ENCODE results near the gene ARL16. TPM values are rescaled to one million over a fixed set of nuclear protein-coding genes. Genes with fewer than 3 reads are reported as not detected.
A peak's percentile ranks its signal among the peaks of the same experiment; 100 is the strongest.

Gene ARL16
- total and polyA plus RNA-seq, 2 donors (not counting 3 experiments of a cell fraction or from before 2014, with no cell fraction given): 41.4 to 71.7 TPM

DNA sequence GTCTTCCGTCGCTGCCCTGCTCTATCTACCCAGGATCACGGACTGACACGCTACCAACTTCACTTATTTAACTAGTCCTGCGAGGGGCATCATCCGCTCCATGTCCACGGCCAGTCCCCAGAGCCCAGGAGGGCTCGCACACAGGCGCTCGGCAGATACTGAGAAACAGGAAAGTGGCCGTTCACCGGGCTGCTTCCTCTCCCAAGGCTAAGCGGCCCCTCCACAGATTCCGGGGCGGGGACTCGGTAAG lies 17.6 kb downstream of the ARL16 start:
- H3K27me3 ChIP-seq (ENCODE audit: control insufficient read depth in 2 of 2, insufficient read depth in 2 of 2, low read length in 2 of 2): no peaks in the 10 kb centered on the region
- DNase-seq (ENCODE audit: low read depth, low spot score) (no peak), FAIRE-seq (no peak)
- TF ChIP-seq JUN (IDR thresholded peaks at IDR 0.05; ENCODE audit: borderline replicate concordance, insufficient read depth, insufficient read length, low read depth): no peak
- no peak for TF ChIP-seq MYC (IDR thresholded peaks at IDR 0.05; ENCODE audit: low read depth, low read length)
- TF ChIP-seq POLR2A (IDR thresholded peaks at IDR 0.05; ENCODE audit: low read depth, low read length): no peak
- TF ChIP-seq MAX (IDR thresholded peaks at IDR 0.05; ENCODE audit: insufficient read depth, insufficient read length): no peak
- TF ChIP-seq, protein P1, sequence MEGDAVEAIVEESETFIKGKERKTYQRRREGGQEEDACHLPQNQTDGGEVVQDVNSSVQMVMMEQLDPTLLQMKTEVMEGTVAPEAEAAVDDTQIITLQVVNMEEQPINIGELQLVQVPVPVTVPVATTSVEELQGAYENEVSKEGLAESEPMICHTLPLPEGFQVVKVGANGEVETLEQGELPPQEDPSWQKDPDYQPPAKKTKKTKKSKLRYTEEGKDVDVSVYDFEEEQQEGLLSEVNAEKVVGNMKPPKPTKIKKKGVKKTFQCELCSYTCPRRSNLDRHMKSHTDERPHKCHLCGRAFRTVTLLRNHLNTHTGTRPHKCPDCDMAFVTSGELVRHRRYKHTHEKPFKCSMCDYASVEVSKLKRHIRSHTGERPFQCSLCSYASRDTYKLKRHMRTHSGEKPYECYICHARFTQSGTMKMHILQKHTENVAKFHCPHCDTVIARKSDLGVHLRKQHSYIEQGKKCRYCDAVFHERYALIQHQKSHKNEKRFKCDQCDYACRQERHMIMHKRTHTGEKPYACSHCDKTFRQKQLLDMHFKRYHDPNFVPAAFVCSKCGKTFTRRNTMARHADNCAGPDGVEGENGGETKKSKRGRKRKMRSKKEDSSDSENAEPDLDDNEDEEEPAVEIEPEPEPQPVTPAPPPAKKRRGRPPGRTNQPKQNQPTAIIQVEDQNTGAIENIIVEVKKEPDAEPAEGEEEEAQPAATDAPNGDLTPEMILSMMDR (IDR thresholded peaks at IDR 0.05; ENCODE audit: extremely low read depth in 1 of 2, insufficient read depth in 1 of 2, low read depth in 1 of 2, low read length in 2 of 2): no peak
- no peak for TF ChIP-seq FOS (IDR thresholded peaks at IDR 0.05; ENCODE audit: borderline replicate concordance, insufficient read depth, low read length)
- no peak for TF ChIP-seq POLR2AphosphoS5 (IDR thresholded peaks at IDR 0.05; ENCODE audit: insufficient read depth, low read depth, low read length)
- TF ChIP-seq EZH2 (IDR thresholded peaks at IDR 0.05; ENCODE audit: borderline replicate concordance, low read depth, low read length, severe bottlenecking): no peak
- TF ChIP-seq GATA2 (IDR thresholded peaks at IDR 0.05; ENCODE audit: insufficient read depth, insufficient read length, low read depth, low read length): no peak
- TSS peak; percentile 77 for BruUV-seq (replicated peaks)
- peak overlapping the region; percentile 72 for H3K4me2 ChIP-seq (ENCODE audit: insufficient read depth, low read length)
- H3K27ac ChIP-seq (ENCODE audit: insufficient read depth, low read depth, low read length): peak overlapping the region; percentile 36
- dilution Hi-C loops (cut with MboI; ENCODE audit: extremely low pct_ligation_motif_present, low sequenced_read_pairs): no loop called here
- H4K20me1 ChIP-seq (replicated peaks; ENCODE audit: control insufficient read depth, extremely low read depth, insufficient read depth, low read length): no peaks in the 10 kb centered on the region
- peak overlapping the region; percentile 13 for H2AFZ ChIP-seq (ENCODE audit: low read depth, low read length)
- H3K9ac ChIP-seq (replicated peaks; ENCODE audit: extremely low read depth, insufficient read depth, low read length): peak overlapping the region; percentile 69
- peaks cover under 1 to 14% of the 10 kb centered on the region in 2 experiments for H3K36me3 ChIP-seq (ENCODE audit: control insufficient read depth in 2 of 2, extremely low read depth in 1 of 2, insufficient read depth in 2 of 2, low read length in 2 of 2)
- peaks cover 18% of the 10 kb centered on the region for H3K4me1 ChIP-seq (ENCODE audit: control insufficient read depth, extremely low read depth, insufficient read depth, low read length)
- ChIA-PET CTCF (no interaction called here), POLR2A (interaction anchor here (1.0 kb wide), 1 partner anchor 18 kb away, joined by 3 read pairs; the partner anchor contains the start of genes ARL16 and HGS)
- peak overlapping the region; percentile 21 to 76 (median 64) for H3K4me3 ChIP-seq (replicated peaks in 1 of 3; ENCODE audit: insufficient read depth in 1 of 3, low read depth in 1 of 3, low read length in 3 of 3)
- peaks cover 21% of the 10 kb centered on the region for H3K79me2 ChIP-seq (ENCODE audit: control insufficient read depth, insufficient read depth, low read length)
- H3K9me1 ChIP-seq (replicated peaks; ENCODE audit: control insufficient read depth, extremely low read depth, insufficient read depth, low read length): no peaks in the 10 kb centered on the region
- no peaks in the 10 kb centered on the region for H3K9me3 ChIP-seq (replicated peaks; ENCODE audit: control insufficient read depth, insufficient read depth, low read length)
- intact Hi-C loops (cut with micrococcal nuclease): loop anchor here (1.0 to 2.0 kb wide), 2 partner anchors 18 to 29 kb away; partner anchors contain the start of genes HGS, NPLOC4 and TSPAN10

Measured in endothelial cell of umbilical vein (primary cell).